Head of caudate nucleus (tissue), 42 donors: Measurements from ENCODE around the gene WDR72.
A peak's percentile ranks its signal among the peaks of the same experiment; 100 is the strongest.

Experiments
- DNase-seq, 42 donors: peaks; one replicate each; pipeline versions ENCODE4 v3.0.0 to v3.0.0-alpha.2; 2020 to 2021; ENCODE audit warnings: mixed read lengths in 7 of 42
- intact Hi-C: fragments of 100-400 bp; cut with DNase I; formaldehyde crosslinking; loops from one replicate; pipeline ENCODE4 v1.15.0; 2022

The WDR72 gene

GRCh38 chr15:53625260-53625659, 134.2 kb downstream of the WDR72 start:
- intact Hi-C loops: no loop called here
- DNase-seq: no peak

DNA sequence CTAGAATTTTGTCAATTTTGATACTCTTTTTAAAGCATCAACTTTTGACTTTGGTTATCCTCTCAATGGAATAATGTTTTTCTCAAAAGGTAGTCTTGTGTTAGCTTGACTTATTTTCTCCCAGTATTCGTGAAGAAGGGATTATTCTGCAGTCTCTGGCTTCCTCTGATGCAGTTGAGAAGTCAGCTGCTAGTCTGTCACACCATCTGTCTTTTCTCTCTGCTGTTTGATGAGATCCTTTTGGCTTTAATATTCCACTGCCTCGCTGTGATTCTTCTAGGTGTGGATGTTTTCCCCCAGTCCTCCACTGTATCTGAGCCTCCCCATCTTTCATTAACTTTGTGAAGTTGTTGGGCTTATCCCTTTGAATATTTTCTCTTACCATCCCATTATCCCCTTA, 141.0 kb downstream of the WDR72 start:
- no peak for DNase-seq
- intact Hi-C loops: no loop called here

DNA sequence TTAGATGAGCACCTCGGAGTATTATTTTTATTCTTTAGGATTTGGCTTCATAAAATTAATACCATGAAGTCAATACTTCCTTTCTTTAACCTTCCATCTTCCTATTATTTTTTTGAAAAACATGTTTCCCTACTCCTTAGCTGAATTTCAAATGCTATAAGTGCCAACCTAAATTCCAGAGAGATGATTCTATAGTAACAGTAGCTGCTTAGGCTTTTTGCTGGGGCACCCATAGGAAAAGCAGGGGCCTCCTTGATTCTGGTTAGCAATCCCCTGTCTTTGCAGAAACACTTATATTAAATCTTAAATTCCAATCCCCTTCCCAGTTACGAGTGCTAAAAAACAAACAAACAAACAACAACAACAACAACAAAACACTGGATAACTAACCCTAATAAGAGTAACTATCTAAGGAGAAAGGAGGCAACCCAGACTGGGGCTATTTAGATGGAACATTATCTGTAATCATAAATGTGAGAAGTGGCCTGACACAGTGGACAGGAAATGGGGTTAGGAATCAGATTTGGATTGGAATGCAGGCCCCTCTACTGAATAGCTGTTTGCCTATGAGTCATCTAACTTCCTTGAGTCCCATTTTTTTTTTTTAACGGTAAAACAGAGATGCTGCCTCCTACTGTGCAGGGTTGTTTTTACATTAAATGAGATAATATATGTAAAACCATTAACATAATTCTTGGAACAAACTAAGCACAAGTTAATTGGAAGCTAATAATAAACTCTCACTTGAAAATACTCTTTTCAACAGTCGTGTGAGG, 148.1 kb downstream of the WDR72 start:
- intact Hi-C loops: no loop called here
- DNase-seq: no peak

GRCh38 chr15:53591041-53591440, 168.4 kb downstream of the WDR72 start:
- intact Hi-C loops: no loop called here

DNA sequence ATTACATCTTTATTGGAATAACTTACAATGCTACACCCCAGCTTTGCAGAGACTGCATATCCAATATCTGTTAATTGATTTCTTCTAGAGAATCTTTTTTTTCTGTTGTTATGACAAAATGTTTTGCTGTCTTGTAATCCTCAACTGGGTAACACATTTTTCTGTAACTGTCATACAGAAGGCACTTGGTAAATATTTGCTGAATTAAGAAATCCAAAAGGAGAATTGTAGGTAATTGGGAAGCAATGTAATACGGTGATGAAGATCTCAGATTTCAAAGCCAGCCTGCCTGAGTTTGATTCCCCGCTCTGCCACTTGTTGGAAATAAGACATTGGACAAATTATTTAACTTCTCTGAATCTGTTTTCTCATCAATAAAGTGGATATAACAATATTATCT, 169.1 kb downstream of the WDR72 start:
- intact Hi-C loops: no loop called here
- no peak for DNase-seq

More at GRCh38 chr15:53591041-53591440, 168.4 kb downstream of the WDR72 start:
- no peak for DNase-seq

DNA sequence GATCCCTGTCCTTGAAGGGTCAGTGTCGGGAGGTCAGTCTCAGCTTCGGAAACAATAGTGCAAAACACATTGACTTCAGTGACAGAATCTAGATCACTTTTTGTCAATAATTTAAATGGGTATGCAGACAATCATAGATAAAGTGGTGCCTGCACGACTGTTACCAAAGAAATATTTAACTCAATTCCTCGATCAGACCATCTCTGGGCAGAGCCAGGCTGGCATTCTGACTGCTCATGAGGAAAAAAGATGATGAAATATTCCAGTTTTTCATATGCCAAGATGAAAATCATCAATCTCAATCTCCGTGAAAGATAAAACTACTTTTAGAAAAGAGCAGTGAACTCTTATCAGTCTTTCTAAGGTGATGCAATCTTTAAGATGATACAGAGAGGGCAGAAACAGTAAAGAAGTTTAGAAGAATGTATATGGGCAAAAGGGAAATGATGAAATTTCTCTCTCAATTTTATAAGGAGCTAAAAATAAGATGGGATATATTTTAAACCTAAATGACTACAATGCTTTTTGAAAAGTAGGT, 169.9 kb downstream of the WDR72 start:
- intact Hi-C loops: no loop called here
- DNase-seq: no peak

DNA sequence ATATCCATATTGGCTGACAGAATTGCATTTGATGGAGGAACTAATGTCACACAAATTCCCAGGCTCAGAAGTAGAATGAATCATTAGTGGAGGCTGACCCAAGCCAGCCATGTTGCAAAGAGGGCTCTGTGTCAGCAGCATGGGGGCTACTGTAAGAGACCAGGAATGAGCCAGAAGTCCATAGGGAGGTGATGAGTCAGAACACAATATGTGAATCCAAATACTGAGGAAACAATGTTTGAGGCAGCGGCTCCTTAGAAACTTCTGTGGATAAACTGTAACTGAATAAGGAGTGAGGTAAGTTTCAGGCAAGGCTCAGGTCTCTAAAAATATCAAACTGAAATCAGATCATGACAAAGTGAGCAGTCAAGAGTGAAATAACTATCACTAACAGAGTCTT, 170.7 kb downstream of the WDR72 start:
- intact Hi-C loops: no loop called here

DNA sequence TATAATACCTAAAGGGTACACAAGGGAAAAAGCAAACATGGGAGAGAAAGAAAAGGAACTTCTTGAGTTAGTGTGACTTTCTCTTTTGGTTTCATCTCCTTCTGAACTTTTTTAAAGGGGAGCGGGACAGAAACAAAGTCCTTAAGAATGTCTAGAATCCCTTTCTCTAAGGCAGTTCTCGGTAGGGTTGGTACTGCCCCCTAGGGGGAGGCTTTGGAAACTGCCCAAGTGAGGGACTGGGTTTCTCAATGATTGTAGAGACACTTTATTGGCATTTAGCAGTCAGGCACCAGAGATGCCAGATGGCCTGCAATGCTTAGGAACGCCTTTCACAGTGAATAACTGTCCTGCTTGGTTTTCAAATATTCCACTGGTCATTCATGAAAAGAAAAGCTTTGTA, 172.7 kb downstream of the WDR72 start:
- DNase-seq: peak in 37 of 42 donors; percentile 4 to 67 (median 31)
- intact Hi-C loops: no loop called here

More for the DNA sequence above, 170.7 kb downstream of the WDR72 start:
- DNase-seq: no peak

DNA sequence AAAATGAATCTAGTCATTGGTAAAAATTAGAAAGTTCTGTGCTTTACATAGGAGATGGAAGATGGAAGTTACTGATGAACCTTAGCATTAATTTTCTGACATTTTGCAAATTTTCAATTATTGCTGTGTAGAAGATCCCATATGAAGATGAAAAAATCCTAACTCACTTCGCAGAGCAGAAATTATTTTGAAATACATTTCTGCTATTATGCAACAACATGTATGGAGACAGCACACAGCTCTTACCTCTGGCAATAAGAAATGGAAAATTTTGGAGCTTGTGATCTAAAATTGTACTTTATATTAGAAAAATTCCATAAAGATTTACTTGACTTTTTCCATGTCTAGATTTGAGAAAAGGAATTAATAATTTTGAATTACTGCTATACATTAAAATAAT, 177.9 kb downstream of the WDR72 start:
- intact Hi-C loops: no loop called here
- DNase-seq: no peak

DNA sequence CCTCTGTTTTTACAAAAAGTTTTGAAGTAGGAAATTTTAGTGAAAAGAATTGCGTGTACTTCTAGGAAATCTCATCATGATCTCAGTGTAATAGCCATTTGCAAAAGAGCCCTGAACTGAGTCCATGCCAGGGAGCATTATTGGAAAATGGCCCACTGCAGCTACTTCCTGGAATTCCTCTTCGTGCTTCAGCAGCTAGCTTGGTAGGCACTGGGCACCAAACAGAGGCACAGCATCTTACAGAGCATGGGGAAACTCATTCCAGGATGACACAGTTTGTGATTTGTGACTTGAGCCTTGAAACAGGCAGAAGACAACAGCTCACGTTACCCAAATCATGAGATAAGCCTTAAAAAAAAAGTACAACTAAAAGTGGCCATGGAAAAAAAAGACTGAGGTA, 179.1 kb downstream of the WDR72 start:
- intact Hi-C loops: no loop called here
- DNase-seq: peak in 15 of 42 donors; percentile 2 to 60 (median 16)

DNA sequence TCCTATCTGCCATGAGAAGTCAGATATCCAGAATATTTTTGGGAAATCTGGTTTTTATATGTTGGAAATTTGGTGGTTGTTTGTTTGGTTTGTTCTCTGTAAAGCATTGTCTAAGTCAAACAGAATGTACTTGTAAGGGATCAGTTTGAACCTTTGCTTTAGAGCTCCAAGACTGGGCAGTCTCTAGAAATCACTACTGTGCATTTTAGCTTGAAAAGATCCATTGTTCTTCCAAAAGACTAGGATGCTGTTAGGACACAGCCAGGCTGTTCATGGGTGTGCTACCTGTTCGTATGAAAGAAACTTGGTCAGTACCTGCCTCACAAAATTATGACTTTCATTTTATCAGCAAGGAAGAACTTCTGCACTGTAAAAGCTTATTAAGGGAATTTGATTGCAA, 182.6 kb downstream of the WDR72 start:
- no peak for DNase-seq
- intact Hi-C loops: no loop called here

DNA sequence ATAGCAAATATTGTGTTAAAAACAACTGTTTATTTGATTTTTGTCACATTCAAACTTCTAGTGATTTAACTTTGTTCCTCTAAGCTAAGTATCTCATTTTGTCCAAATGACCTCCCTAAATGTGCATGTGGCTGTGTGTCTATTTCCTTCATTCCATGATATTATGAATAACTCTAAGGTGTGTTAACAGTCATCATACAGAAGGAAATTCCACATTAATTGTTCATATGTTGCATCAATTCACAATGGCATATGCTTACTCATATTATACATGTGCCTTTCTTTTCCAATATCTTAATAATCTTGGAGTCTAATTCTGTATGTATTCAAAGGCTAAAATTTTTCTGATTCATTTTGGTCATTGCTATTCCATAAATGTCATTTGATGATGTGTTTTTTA, 186.4 kb downstream of the WDR72 start:
- intact Hi-C loops: no loop called here
- DNase-seq: no peak

- no peak for DNase-seq
- intact Hi-C loops: no loop called here
These were observed 189.5 kb downstream of the WDR72 start for GRCh38 chr15:53569751-53570480.

DNA sequence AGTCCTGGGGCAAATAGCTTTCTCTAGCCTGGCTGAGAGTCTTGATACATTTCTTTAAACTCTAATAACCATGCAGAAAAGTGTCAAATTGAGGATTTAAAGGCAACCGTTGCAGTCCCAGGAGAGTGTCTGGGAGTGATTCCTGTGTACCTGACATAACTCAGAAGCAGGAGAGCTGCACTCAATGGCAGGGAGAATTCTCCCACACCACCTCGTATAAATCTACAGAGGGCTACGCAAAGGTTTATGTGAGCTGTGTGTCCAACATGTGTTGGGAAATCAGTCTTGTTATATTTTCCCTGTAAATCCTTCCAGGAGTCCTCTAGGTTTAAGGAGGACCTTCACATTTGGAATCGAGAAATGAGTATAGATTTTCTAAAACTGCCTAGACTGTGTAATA, 192.6 kb downstream of the WDR72 start:
- intact Hi-C loops: no loop called here
- no peak for DNase-seq

GRCh38 chr15:53565721-53566120, 193.7 kb downstream of the WDR72 start:
- DNase-seq: no peak
- intact Hi-C loops: no loop called here

DNA sequence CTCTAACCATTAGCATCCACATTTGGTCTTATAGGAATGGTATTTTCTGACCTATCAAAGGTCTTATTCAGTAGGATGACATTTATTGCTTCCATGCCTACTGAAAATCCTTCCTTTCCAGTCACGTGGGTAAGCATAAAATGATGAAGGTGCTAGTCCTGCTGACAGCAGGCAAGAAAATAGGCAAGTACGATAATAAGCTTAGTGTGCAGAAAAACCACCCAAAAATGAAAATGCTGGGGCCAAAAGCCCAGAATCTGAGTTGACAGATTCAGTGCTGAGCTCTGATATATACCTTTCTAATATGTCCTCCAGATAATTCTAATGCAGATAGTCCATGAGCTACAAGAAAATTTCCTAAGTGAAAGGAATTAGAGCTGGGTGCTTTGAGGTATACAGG, 194.8 kb downstream of the WDR72 start:
- intact Hi-C loops: no loop called here
- DNase-seq: no peak

DNA sequence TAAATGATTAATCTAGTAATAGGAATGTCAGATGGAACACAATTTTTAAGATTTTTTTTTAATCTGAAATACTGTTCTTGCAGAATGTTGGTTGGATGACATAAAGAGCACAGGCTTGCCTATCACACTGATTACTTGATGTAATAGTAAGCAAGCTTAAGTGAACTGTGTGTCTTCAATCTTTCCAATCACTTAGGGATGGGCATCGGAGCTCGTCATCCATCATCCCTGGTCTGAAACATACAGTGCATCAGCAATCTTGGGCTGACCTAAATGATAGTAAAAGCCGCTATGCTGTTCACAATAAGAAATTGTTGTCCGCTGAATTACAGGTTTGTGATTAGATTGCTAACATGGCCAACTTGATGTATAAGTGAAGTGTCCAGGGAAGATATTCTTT, 195.8 kb downstream of the WDR72 start:
- intact Hi-C loops: no loop called here
- DNase-seq: no peak

DNA sequence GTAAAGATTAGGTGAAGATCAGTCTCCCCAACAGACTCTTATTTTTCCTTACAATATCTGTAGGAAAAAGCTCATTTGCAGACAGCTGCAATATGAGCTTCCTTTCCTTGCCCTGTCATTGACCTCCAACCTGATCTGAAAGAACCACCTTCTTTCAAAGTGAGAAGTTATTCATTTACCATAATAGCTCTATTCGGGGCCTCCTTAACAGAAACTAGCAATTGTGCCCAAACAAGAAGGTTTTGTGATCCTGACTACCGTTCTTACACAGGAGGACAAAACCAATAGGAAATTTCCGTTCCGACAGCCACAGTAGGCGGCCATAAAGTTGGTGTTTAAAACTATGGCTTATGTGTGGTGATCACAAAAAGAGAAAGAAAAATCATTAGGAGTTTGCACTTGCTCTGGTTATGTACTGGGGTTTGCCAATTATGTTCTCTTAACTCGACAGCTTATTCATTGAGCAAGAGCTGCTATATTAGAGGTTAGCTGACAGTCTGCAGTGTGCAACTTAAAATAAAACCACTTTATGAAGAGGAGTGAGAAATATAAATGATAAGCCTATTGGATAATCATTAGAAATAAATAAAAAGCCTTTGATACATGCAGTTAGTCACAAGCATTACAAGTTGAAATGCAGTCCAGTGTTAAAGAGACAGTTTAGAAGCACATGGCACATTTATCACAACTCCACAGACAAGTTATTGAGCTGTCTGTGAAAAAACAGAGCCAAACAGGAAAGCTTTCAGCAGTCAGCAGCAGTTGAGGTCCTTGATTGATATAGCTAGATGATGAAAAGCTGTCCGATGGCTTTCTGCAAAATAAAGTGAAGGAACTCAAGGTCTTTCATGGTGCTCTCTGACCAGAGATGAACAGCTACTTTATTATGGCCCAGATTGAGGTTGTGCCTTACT, 199.8 kb downstream of the WDR72 start:
- intact Hi-C loops: no loop called here

DNA sequence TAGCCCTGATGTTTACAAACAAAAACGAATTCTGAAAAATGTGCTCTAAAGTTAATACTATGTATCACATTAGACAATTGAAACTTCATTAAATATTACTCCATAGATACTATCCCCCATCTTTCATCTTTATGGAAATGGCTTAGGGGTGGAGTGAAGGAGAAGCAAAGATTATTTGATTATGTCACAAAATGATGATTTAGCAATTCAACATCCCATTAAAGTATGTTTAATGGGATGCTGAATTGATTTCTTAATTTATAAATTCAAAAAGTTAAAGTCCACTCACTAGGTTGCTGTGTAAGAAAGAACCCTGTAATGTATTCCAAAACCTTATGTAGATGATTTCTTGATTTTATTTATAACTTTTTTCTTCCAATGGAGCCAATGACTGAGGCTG, 201.1 kb downstream of the WDR72 start:
- no peak for DNase-seq
- intact Hi-C loops: no loop called here

More for the DNA sequence above, 199.8 kb downstream of the WDR72 start:
- DNase-seq: no peak
